Measurements from ENCODE around the gene STK11.
A peak's percentile ranks its signal among the peaks of the same experiment; 100 is the strongest.

STK11 gene

GRCh38 chr19:1262623-1263123, 57.1 kb downstream of the STK11 start:
- no peak for DNase-seq (ENCODE audit: low read depth)

- no peak for DNase-seq (ENCODE audit: low read depth)
Observed at GRCh38 chr19:1263188-1263587, 57.6 kb downstream of the STK11 start.

DNA sequence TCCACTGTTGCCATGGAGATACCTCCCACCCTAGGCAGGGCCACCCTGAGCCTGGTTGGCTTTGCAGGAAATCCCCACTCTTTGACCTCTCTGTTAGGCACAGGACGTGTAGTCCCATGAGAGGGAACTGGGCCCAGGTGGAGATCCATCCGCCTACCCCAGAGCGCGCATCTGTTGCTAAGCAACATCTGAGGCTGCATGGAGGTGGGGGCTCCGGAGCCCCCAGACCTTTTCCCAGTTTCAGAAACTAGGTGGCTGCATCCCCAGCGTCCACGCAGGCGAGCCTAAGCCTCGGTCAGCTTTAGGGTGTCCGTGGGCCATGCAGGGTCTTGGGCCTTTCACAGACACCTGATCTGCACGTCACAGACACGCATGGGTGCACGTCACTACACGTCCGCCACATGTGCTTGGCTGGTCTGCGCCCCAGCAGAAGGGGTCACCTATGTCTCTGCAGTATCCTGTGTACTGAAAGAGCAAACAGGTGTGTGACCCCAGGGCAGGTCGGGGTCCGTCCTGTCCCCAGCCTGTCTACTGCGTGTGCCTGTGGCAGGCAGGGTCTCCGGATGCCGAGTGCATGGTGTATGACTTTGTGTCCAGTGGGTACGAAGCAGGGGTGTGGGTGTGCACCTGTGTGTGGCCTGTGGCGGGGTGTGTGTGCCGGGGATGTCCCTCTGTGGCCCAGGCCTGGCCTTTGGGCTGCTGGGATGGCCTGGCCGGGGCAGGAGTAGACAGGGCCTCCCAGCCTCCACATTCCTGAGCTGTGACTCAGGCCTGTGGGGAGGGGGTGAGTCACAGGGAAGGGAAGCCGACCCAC, 59.4 kb downstream of the STK11 start:
- DNase-seq (ENCODE audit: low read depth), result no peak

DNA sequence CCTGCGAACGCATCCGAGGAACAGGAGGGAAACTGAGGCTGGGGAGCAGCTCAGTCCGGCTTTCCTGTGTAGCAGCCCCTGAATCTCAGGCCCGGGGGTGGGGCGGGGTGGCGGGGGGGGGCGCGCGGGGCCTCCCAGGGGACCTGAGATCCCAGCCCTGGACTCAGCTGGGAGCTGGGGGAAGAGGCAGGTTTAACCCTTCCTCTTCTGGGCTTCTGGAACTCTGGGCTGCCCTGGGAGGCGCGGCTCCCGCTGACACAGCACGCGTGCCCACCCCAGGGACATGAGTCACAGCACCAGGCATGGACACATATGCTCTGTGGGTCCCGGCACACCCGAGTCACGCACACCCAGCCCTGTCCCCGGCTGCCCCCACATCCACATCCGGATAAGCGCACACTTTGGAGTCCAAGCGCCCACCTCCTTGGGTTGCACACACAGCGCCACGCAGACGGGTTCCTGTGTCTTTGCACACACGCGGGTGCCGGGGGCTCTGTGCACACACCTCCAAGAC, 60.1 kb downstream of the STK11 start:
- DNase-seq (ENCODE audit: low read depth), result peak; percentile 64

DNA sequence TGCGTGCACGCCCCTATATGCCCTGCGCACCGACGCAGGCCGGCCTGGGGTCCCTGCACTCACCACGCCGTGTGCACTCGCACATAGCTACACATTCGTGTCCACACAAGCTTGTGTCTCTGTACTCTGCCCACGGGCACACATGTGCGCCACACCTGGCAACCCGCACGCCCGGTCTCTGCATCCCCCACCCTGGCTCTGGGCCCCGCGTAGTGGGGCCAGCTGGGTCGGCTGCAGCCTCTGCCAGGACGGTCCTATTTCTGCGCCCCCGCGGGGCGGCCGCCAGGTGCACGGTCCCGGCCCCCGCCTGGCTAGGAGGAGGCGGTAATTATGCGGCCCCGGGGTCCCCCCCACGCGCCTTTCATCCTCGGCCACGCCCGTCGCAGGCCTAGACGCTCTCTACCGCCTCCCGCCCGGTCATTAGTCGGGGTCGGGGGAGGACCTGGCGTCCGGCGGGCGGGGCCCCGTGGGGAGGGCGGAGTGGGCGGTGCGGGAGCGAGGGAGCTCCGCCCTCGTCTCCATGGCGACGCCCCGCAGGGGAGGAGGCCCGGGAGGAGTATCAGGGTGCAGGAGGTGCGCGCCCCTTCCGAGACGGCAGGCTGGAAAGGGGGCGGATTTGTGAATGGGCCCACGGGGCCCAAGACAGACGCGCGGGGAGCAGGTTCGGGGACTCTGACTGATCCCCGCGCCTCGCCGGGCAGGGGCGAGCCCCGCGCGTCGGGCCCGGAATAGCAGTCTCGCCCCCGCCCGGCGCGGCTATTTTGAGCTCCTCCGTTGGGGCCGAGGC, 60.7 kb downstream of the STK11 start:
- no peak for DNase-seq (ENCODE audit: low read depth)

DNA sequence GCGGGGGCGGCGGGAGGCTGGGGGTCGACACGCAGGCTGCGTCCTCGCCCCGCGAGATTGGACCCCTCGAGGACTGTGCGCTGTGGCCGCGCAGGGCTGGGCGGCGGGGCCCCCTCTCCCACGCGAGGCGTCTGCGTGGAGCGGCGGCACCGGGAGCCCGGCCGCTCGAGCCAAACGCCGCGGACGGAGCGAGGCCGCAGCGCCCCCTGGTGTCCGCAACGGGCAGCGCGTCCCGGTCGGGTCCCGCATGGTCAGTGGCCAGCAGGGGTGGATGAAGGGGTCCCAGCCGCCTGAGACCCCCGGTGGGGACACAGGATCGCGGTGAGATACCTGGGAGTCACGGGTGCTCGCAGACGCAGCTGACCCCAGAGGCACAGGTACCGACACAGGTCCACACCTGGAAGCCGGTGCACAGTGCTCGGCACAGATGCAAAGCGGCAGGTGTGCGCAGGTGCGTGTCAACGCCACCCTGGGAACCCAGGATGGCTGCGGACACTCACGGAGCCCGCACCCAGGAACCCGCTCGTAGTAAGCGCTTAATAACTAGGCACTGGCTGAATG, 61.4 kb downstream of the STK11 start:
- no peak for DNase-seq (ENCODE audit: low read depth)

DNA sequence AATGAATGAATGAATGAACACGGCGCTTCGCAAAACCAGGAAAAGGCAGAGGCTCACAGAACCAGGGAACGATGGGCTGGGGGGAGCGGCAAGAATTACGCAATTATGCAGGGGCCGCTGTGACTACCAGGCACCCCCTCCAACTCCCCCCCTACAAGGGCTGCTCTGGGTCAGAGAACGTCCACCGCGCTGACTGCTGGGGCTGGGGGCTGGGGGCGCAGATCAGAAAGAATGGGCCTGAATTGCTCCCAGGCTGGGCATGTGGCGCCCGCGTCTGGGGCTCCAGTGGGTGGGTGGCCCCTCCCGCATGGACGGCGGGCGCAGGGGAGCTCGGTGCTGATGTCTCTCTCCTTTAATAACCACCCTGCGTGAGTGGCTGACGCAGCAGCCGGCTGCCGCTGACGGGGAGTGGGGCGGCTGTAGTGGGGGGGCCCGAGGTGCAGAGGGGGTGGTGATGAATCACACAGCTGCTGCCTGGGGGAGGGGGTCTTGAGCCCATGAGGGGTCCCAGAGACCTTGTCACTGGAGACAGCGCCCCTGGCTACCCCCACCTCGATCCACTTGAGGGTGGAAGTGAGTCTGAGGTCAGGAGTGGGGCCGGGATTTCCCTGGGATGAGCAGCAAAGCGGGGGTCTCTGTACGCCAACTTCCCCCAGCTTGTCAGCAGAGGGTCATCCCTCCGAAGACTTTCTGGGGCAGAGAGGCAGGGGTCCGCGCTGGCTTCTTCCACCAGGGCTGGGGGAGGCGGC, 62.1 kb downstream of the STK11 start:
- no peak for DNase-seq (ENCODE audit: low read depth)

DNA sequence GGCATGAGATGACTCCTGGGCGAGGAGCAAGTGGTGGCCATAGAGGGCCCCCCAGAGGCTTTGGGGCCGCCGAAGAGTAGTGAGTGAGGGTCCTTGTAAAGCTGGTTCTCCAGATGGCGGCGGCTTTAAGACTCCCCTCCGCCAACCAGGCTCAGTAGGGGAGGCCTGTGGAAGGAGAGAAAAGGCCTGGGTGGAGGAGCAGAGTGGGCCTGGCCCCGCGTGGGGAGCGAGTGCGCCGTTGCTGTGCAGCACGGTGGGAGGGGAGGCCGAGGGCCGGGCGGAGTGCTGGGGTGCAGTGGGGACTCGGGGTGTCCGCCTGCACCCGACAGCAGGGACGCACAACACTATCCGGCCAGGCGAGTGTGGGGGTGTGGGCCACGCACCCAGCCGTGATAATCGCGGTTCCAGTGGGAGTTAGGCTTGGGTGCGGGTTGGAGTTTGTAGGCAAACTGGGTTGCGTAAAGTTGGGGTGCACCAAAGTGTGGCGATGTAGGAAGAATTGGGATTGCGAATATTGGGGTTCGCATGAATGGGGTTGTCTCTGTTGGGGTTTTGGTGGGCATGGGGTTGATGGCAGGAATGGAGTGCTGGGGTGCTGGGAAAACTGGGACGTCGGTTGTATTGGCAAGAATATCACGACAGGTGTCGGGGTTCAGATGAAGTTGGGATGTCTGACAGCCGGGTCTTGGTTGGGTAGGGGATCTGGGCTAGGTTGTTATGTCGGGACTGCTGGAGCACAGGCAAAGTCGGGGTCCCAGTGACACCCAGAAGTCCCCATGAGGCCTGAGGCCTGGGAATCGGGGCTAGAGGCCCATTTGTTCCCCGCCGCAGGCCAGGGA, 62.9 kb downstream of the STK11 start:
- DNase-seq (ENCODE audit: low read depth), result no peak

- DNase-seq (ENCODE audit: low read depth), result peak; percentile 82
Observed at GRCh38 chr19:1269065-1269477, 63.5 kb downstream of the STK11 start, which contains the start of gene CIRBP. CIRBP (plus strand) TSS chr19:1269332; CDS start chr19:1270934, 1,602 bp downstream.

GRCh38 chr19:1269478-1270212, 64.1 kb downstream of the STK11 start:
- DNase-seq (ENCODE audit: low read depth), result no peak

GRCh38 chr19:1270213-1270853, 64.8 kb downstream of the STK11 start:
- DNase-seq (ENCODE audit: low read depth), result no peak

GRCh38 chr19:1270854-1271527, 65.4 kb downstream of the STK11 start:
- no peak for DNase-seq (ENCODE audit: low read depth)

- no peak for DNase-seq (ENCODE audit: low read depth)
Observed at GRCh38 chr19:1271528-1272422, 66.2 kb downstream of the STK11 start.

DNA sequence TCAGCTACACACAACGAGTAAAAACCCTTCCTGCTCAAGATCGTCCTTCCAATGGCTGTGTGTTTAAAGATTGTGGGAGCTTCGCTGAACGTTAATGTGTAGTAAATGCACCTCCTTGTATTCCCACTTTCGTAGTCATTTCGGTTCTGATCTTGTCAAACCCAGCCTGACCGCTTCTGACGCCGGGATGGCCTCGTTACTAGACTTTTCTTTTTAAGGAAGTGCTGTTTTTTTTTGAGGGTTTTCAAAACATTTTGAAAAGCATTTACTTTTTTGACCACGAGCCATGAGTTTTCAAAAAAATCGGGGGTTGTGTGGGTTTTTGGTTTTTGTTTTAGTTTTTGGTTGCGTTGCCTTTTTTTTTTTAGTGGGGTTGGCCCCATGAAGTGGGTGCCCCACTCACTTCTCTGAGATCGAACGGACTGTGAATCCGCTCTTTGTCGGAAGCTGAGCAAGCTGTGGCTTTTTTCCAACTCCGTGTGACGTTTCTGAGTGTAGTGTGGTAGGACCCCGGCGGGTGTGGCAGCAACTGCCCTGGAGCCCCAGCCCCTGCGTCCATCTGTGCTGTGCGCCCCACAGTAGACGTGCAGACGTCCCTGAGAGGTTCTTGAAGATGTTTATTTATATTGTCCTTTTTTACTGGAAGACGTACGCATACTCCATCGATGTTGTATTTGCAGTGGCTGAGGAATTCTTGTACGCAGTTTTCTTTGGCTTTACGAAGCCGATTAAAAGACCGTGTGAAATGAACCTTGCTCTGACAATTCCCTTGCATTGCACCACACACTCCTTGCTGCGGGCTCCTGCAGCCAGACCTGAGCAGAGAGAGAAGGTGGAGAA, 67.1 kb downstream of the STK11 start:
- DNase-seq (ENCODE audit: low read depth), result no peak

- DNase-seq (ENCODE audit: low read depth), result no peak
Observed at GRCh38 chr19:1273263-1274041, 67.9 kb downstream of the STK11 start.
